Testis (tissue), 3 donors: ENCODE results near the gene PRKAG2. TPM values are rescaled to one million over a fixed set of nuclear protein-coding genes. Genes with fewer than 3 reads are reported as not detected.

ENCODE experiments used
- DNase-seq: peaks from one replicate; pipeline ENCODE4 v3.0.0-alpha.2; 2019
- H3K27ac ChIP-seq, 2 donors: fragments of 200-600 bp; sonication (generic); one replicate each; pipeline ENCODE4 v1.5.1; 2019
- H3K27me3 ChIP-seq: fragments of 200-600 bp; sonication (generic); one replicate; pipeline ENCODE4 v1.5.1; 2019
- H3K36me3 ChIP-seq: fragments of 200-600 bp; sonication (generic); one replicate; pipeline ENCODE4 v1.5.1; 2017; ENCODE audit warnings: low read depth; ENCODE audit errors: missing control alignments
- H3K4me1 ChIP-seq: fragments of 200-600 bp; sonication (generic); one replicate; pipeline ENCODE4 v1.5.1; 2019
- H3K4me3 ChIP-seq, 2 donors: fragments of 200-600 bp; sonication (generic); one replicate each; pipeline ENCODE4 v1.5.1; 2017 to 2019
- H3K9me3 ChIP-seq: fragments of 200-600 bp; sonication (generic); one replicate; pipeline ENCODE4 v1.5.1; 2017
- CTCF ChIP-seq, 3 experiments: fragments of 450-650 bp in 2 of 3; fragments of 200-600 bp in 1 of 3; sonication (generic) in 1 of 3; IDR thresholded peaks; one replicate each; pipeline ENCODE4 v1.5.1; 2016 to 2019; ENCODE audit warnings: antibody characterized with exemption in 3 of 3, mild to moderate bottlenecking in 2 of 3, moderate library complexity in 1 of 3
- POLR2A ChIP-seq: fragments of 450-650 bp; IDR thresholded peaks from one replicate; pipeline ENCODE4 v1.6.1; 2017; ENCODE audit warnings: antibody characterized with exemption, mild to moderate bottlenecking, moderate library complexity
- WGBS, 2 donors: methylation state at CpG; one replicate each; pipeline ENCODE4 v1.1.5; 2018; 5-methylcytosine and 5-hydroxymethylcytosine counted together
- intact Hi-C: fragments of 100-400 bp; cut with DNase I; formaldehyde crosslinking; loops from one replicate; pipeline ENCODE4 v1.15.1; 2023; ENCODE audit warnings: low total_unique reads
- polyA plus RNA-seq: library from polyadenylated mRNA; stranded (reverse); fragments of 350-450 nt; fragmentation: Illumina TruSeq; extraction: RNeasy Lipid Tissue Mini Kit (QIAGEN cat#74804); gene quantifications from one replicate; pipeline ENCODE4 v1.2.3, GENCODE V29; 2014; ENCODE audit warnings: low read depth, low replicate concordance; ENCODE audit not compliant: insufficient read depth
- total RNA-seq, 2 donors: library from RNA; depleted of rRNA; stranded (reverse); fragments of >200 nt; gene quantifications; one replicate each; pipeline ENCODE4 v1.2.3, GENCODE V29; 2016

PRKAG2 gene
- total and polyA plus RNA-seq, 3 donors from 2014 or later, result 27.9 to 28.7 (median 28.6) TPM

DNA sequence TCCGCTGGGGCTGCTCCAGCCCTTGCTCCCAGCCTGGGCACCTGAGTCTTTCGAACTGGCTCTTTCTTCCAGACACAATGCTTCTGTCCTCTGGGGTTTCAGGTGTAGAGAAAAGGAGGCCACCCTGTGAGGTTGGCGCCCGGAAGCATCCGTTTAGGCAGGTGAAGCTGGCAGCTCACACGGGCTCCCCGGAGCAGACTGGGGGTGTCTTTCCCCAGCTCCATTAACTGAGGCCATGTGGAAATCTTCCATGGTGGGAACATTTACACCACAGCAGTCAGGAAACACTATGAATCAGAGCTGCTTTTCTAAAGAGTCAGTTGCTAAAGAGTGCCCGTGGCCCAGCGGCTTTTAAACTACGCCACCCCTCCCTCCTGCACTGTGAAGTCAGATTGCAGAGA is 29.2 kb downstream of the PRKAG2 start:
- intact Hi-C loops, result no loop called here
- WGBS, 2 donors, result 94 to 95% methylated on average over 10 of the region's 10 CpGs
- Histone ChIP-seq H3K4me1 (no peaks in the 10 kb centered on the region), H3K27ac (no peak overlapping the region), H3K9me3 (no peaks in the 10 kb centered on the region), H3K27me3 (no peaks in the 10 kb centered on the region), H3K4me3 (no peak overlapping the region), H3K36me3 (no peaks in the 10 kb centered on the region)
- TF ChIP-seq CTCF (IDR thresholded peaks at IDR 0.05) (no peak), POLR2A (no peak)
- DNase-seq, result no peak

- Histone ChIP-seq H3K4me3 (no peak overlapping the region), H3K36me3 (no peaks in the 10 kb centered on the region), H3K4me1 (no peaks in the 10 kb centered on the region), H3K27ac (no peak overlapping the region), H3K9me3 (no peaks in the 10 kb centered on the region), H3K27me3 (no peaks in the 10 kb centered on the region)
- no peak for TF ChIP-seq POLR2A
- TF ChIP-seq CTCF (IDR thresholded peaks at IDR 0.05), result no peak
- 84 to 87% methylated on average over 7 of the region's 7 CpGs for WGBS, 2 donors
- intact Hi-C loops, result no loop called here
- DNase-seq, result no peak
Observed at GRCh38 chr7:151847136-151847535, 29.8 kb downstream of the PRKAG2 start.

- 86 to 94% methylated on average over 16 to 28 of the region's 28 CpGs for WGBS, 2 donors
- no peaks in the 10 kb centered on the region for H3K4me1 ChIP-seq
- H3K36me3 ChIP-seq, result no peaks in the 10 kb centered on the region
- no peak for TF ChIP-seq CTCF (IDR thresholded peaks at IDR 0.05)
- no peak for TF ChIP-seq POLR2A
- no peak overlapping the region for H3K4me3 ChIP-seq
- intact Hi-C loops, result no loop called here
- no peaks in the 10 kb centered on the region for H3K9me3 ChIP-seq
- no peak for DNase-seq
- no peaks in the 10 kb centered on the region for H3K27me3 ChIP-seq
- no peak overlapping the region for H3K27ac ChIP-seq
Observed at GRCh38 chr7:151845412-151846205, 31.3 kb downstream of the PRKAG2 start.

DNA sequence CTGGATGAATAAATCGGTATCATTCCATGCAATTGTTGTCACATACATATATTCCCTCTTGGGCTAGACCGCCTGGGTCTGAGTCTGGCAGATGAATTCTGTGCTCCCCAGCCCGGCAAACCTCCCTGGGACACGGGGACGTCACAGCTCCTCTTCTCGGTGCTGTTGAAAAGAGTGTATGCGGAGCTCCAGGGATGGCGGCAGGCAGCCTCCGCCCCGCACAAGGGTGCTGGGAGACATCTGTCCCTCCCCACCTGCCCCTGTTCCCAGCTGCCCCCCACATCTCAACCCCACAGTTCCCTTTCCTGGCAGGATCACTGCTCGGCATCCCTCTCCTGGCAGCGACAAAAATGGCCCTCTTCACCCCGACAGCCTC is 32.1 kb downstream of the PRKAG2 start:
- no peaks in the 10 kb centered on the region for H3K36me3 ChIP-seq
- H3K9me3 ChIP-seq, result no peaks in the 10 kb centered on the region
- no peaks in the 10 kb centered on the region for H3K27me3 ChIP-seq
- WGBS, 2 donors, result 89 to 92% methylated on average over 13 of the region's 13 CpGs
- intact Hi-C loops, result no loop called here
- H3K4me1 ChIP-seq, result no peaks in the 10 kb centered on the region
- TF ChIP-seq POLR2A, result no peak
- no peak for TF ChIP-seq CTCF (IDR thresholded peaks at IDR 0.05)
- DNase-seq, result no peak
- no peak overlapping the region for H3K4me3 ChIP-seq
- H3K27ac ChIP-seq, result no peak overlapping the region
